CD8-positive, alpha-beta memory T cell (primary cell): ENCODE data around the gene DCC. TPM values are rescaled to one million over a fixed set of nuclear protein-coding genes. Genes with fewer than 3 reads are reported as not detected.

Source experiments
- CTCF ChIA-PET: fragments of 350-600 bp; sonication (Branson Sonifier 250); formaldehyde crosslinking; loops from one replicate; lab custom pipeline; 2021; ENCODE audit warnings: antibody characterized with exemption; lab: Charles Lee
- POLR2A ChIA-PET: fragments of 350-600 bp; sonication (Branson Sonifier 250); formaldehyde crosslinking; loops from one replicate; lab custom pipeline; 2021; ENCODE audit warnings: antibody characterized with exemption; lab: Charles Lee
- DNase-seq, 5 donors: peaks; one replicate each; pipeline versions ENCODE4 v3.0.0 to v3.0.0-alpha.2; 2020 to 2022; ENCODE audit warnings: mixed read lengths in 1 of 5
- H3K27ac ChIP-seq: one replicate; pipeline ENCODE4 v1.7.0; 2013; ENCODE audit warnings: low read depth, mild to moderate bottlenecking, low read length, moderate library complexity
- H3K27me3 ChIP-seq: 2 replicates; pipeline ENCODE4 v1.7.0; 2013; ENCODE audit warnings: low read length, mild to moderate bottlenecking; ENCODE audit not compliant: insufficient read depth, poor library complexity, severe bottlenecking
- H3K36me3 ChIP-seq: 2 replicates; pipeline ENCODE4 v1.7.0; 2013; ENCODE audit warnings: mild to moderate bottlenecking, low read length, moderate library complexity; ENCODE audit not compliant: insufficient read depth
- H3K4me1 ChIP-seq: 2 replicates; pipeline ENCODE4 v1.7.0; 2013; ENCODE audit warnings: mild to moderate bottlenecking, low read length, moderate library complexity; ENCODE audit not compliant: insufficient read depth
- H3K4me3 ChIP-seq: 2 replicates; pipeline ENCODE4 v1.7.0; 2013; ENCODE audit warnings: mild to moderate bottlenecking, low read length
- H3K9me3 ChIP-seq: 2 replicates; pipeline ENCODE4 v1.7.0; 2013; ENCODE audit warnings: mild to moderate bottlenecking, low read length
- H3K27ac Mint-ChIP-seq, 8 donors: one replicate each; pipeline ENCODE4 v1.8.0; 2020 to 2021; ENCODE audit warnings: mixed read lengths in 8 of 8, mild to moderate bottlenecking in 6 of 8, inconsistent platforms in 3 of 8, moderate library complexity in 3 of 8
- H3K27me3 Mint-ChIP-seq, 2 donors: one replicate each; pipeline ENCODE4 v1.8.0; 2020 to 2021; ENCODE audit warnings: mixed read lengths in 2 of 2, mild to moderate bottlenecking in 1 of 2, moderate library complexity in 1 of 2
- H3K36me3 Mint-ChIP-seq, 3 donors: one replicate each; pipeline ENCODE4 v1.8.0; 2020 to 2021; ENCODE audit warnings: mixed read lengths in 3 of 3, inconsistent platforms in 1 of 3, mild to moderate bottlenecking in 1 of 3
- H3K4me1 Mint-ChIP-seq, 3 donors: one replicate each; pipeline ENCODE4 v1.8.0; 2020 to 2021; ENCODE audit warnings: mixed read lengths in 3 of 3, inconsistent platforms in 1 of 3, mild to moderate bottlenecking in 1 of 3
- H3K4me3 Mint-ChIP-seq, 7 donors: one replicate each; pipeline ENCODE4 v1.8.0; 2020 to 2021; ENCODE audit warnings: mixed read lengths in 7 of 7, mild to moderate bottlenecking in 6 of 7, moderate library complexity in 4 of 7, inconsistent platforms in 2 of 7
- H3K9me3 Mint-ChIP-seq, 5 donors: one replicate each; pipeline ENCODE4 v1.8.0; 2020 to 2022; ENCODE audit warnings: mixed read lengths in 5 of 5, mild to moderate bottlenecking in 3 of 5, moderate library complexity in 2 of 5, inconsistent platforms in 1 of 5
- polyA plus RNA-seq: library from polyadenylated mRNA; unstranded; fragments of 300-500 nt; fragmentation: Illumina TruSeq; gene quantifications from one replicate; pipeline ENCODE4 v1.2.3, GENCODE V29; 2021
- total RNA-seq, 2 experiments: library from RNA; stranded (reverse); gene quantifications; one replicate each; pipeline ENCODE4 v1.2.3, GENCODE V29; 2021

DCC gene
- total and polyA plus RNA-seq, 3 experiments from 2014 or later, result not detected

DNA sequence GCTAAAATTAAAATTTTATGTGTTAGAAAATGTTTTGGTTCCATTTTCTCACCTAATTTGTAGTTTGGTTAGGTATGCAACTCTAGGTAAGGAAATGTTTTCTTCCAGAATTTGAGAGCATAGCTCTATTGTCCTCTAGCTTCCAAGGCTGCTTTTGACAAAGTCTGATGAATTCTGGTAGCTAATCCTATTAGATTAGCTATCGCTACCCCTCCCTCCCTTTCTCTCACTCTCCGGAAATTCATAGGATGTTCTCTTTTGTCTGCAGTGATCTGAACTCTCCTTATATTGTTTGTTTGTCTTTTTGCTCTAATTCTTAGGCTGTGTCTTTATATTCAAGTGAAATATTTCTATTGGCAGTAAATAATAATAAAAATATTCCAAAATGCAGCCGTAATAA lies 382.9 kb downstream of the DCC start:
- CTCF ChIA-PET, result no interaction called here
- Histone ChIP-seq H3K4me1 (no peaks in the 10 kb centered on the region), H3K9me3 (no peaks in the 10 kb centered on the region)

GRCh38 chr18:52723550-52723970 lies 383.6 kb downstream of the DCC start:
- H3K4me3 ChIP-seq, result no peak overlapping the region
- no peak overlapping the region for H3K27ac ChIP-seq
- DNase-seq, result no peak
- no peaks in the 10 kb centered on the region for H3K36me3 ChIP-seq
- Mint-ChIP-seq H3K9me3 (peaks cover 2 to 10% (median 8%) of the 10 kb centered on the region in 5 donors), H3K36me3 (peaks cover 0 to 2% (median 0%) of the 10 kb centered on the region in 3 donors), H3K4me3 (no peak overlapping the region), H3K27me3 (peaks cover 0 to 1% of the 10 kb centered on the region in 2 donors), H3K4me1 (no peaks in the 10 kb centered on the region), H3K27ac (no peak overlapping the region)
- CTCF ChIA-PET, result no interaction called here
- no peaks in the 10 kb centered on the region for H3K4me1 ChIP-seq
- no peaks in the 10 kb centered on the region for H3K9me3 ChIP-seq
- H3K27me3 ChIP-seq, result no peaks in the 10 kb centered on the region
- POLR2A ChIA-PET, result no interaction called here

More for the DNA sequence above, 382.9 kb downstream of the DCC start:
- DNase-seq, result no peak
- Histone ChIP-seq H3K36me3 (no peaks in the 10 kb centered on the region), H3K27me3 (no peaks in the 10 kb centered on the region), H3K27ac (no peak overlapping the region), H3K4me3 (no peak overlapping the region)
- Mint-ChIP-seq H3K27me3 (peaks cover 0 to 1% of the 10 kb centered on the region in 2 donors), H3K36me3 (peaks cover 0 to 2% (median 0%) of the 10 kb centered on the region in 3 donors), H3K4me1 (no peaks in the 10 kb centered on the region), H3K27ac (no peak overlapping the region), H3K9me3 (peaks cover 2 to 9% (median 5%) of the 10 kb centered on the region in 5 donors), H3K4me3 (no peak overlapping the region)
- POLR2A ChIA-PET, result no interaction called here

DNA sequence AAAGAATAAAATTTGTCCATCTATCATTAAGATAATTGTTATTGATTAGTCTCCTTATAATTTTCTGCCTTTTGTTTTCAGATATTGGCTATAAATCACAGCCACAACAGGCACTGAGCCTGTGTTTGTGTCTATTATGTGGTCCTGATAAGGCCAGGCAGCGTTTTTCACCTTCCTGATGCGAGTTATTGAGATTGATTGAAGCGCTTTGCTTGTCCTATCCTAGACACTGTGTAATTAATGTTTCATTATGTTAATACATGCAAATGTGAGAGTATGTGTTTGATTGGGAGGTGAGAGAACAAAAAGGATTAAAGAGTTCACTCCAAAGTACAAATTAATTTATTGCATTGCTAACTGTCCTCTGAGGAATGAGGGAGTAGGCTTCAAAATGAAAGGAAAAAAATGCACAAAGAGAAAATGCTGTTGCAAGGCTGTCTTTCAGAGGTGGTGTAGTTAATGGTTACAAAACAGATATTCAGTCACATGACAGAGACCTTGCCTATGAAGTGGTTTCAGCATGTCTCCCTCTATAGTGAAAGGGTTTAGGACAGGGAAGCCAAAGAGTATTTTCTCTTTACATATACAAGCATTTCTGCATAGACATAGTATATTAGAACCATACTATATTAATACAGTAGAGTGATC lies 391.1 kb downstream of the DCC start:
- Histone ChIP-seq H3K9me3 (no peaks in the 10 kb centered on the region), H3K4me1 (no peaks in the 10 kb centered on the region), H3K27ac (no peak overlapping the region), H3K4me3 (no peak overlapping the region), H3K27me3 (no peaks in the 10 kb centered on the region), H3K36me3 (no peaks in the 10 kb centered on the region)
- Mint-ChIP-seq H3K4me1 (no peaks in the 10 kb centered on the region), H3K4me3 (no peak overlapping the region), H3K27ac (no peak overlapping the region), H3K36me3 (no peaks in the 10 kb centered on the region), H3K9me3 (peaks cover 0 to 14% (median 2%) of the 10 kb centered on the region in 5 donors), H3K27me3 (peaks cover 0 to 1% of the 10 kb centered on the region in 2 donors)
- DNase-seq, result no peak
- POLR2A ChIA-PET, result no interaction called here
- CTCF ChIA-PET, result no interaction called here

- Histone ChIP-seq H3K27ac (no peak overlapping the region), H3K4me1 (no peaks in the 10 kb centered on the region), H3K4me3 (no peak overlapping the region), H3K9me3 (no peaks in the 10 kb centered on the region), H3K36me3 (no peaks in the 10 kb centered on the region), H3K27me3 (no peaks in the 10 kb centered on the region)
- Mint-ChIP-seq H3K27me3 (no peaks in the 10 kb centered on the region), H3K9me3 (peaks cover 3 to 12% (median 5%) of the 10 kb centered on the region in 5 donors), H3K4me1 (no peaks in the 10 kb centered on the region), H3K36me3 (no peaks in the 10 kb centered on the region), H3K4me3 (no peak overlapping the region), H3K27ac (no peak overlapping the region)
- DNase-seq, result no peak
- ChIA-PET POLR2A (no interaction called here), CTCF (no interaction called here)
These were observed 398.9 kb downstream of the DCC start for GRCh38 chr18:52738946-52739345.

- Mint-ChIP-seq H3K4me3 (no peak overlapping the region), H3K36me3 (no peaks in the 10 kb centered on the region), H3K4me1 (no peaks in the 10 kb centered on the region), H3K27ac (peak overlapping the region in 1 of 8 donors; percentile 37), H3K9me3 (peaks cover 0 to 18% (median 0%) of the 10 kb centered on the region in 5 donors), H3K27me3 (no peaks in the 10 kb centered on the region)
- Histone ChIP-seq H3K4me1 (no peaks in the 10 kb centered on the region), H3K4me3 (no peak overlapping the region), H3K27me3 (no peaks in the 10 kb centered on the region), H3K9me3 (no peaks in the 10 kb centered on the region), H3K27ac (no peak overlapping the region), H3K36me3 (no peaks in the 10 kb centered on the region)
- ChIA-PET CTCF (no interaction called here), POLR2A (no interaction called here)
- DNase-seq, result no peak
These were observed 407.0 kb downstream of the DCC start for GRCh38 chr18:52746986-52747385.

DNA sequence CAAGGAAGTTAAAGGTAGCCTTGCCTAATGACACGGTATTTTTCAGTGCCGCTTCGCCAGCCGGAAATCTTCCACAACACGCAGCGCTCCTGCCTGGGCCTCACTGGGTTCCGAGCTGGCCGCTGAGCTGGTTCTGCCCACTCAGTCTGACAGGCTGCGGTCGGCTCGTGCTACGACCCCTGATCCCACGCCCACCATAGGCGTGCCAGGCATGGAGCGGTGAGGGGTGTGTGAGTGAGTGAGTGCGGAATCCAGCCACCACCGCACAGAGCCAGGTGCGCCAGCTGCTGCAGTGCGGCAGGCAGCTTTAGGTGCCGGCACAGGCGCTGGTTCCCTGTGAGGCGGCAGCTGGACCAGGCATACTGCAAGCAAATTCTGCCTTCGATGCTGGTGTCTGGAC lies 407.9 kb downstream of the DCC start:
- DNase-seq, result no peak
- Mint-ChIP-seq H3K9me3 (peaks cover 0 to 14% (median 3%) of the 10 kb centered on the region in 5 donors), H3K36me3 (no peaks in the 10 kb centered on the region), H3K4me3 (no peak overlapping the region), H3K4me1 (no peaks in the 10 kb centered on the region), H3K27me3 (no peaks in the 10 kb centered on the region), H3K27ac (no peak overlapping the region)
- CTCF ChIA-PET, result no interaction called here
- Histone ChIP-seq H3K4me3 (no peak overlapping the region), H3K27ac (no peak overlapping the region), H3K9me3 (no peaks in the 10 kb centered on the region), H3K27me3 (no peaks in the 10 kb centered on the region), H3K4me1 (no peaks in the 10 kb centered on the region), H3K36me3 (no peaks in the 10 kb centered on the region)
- POLR2A ChIA-PET, result no interaction called here

DNA sequence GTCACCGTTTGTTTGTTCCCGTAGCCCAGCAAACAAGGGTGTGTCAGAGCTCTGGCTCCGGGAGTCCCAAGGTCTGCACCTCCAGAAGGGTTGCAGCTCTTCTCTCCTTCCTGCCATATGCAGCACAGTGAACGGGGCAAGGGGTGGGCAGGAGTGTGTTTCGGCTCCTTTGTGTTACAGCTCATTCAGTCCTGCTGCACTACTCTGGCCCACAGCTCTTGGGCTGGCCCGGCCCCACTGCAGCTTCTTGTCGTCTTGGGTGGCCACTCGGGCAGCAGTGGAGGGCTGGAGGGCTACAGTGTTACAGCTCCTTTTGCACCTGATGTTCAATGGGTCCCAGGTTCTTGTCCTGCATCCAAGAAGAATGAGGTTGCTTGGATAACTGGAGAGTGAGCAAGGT lies 408.3 kb downstream of the DCC start:
- Mint-ChIP-seq H3K27me3 (no peaks in the 10 kb centered on the region), H3K9me3 (peaks cover 0 to 14% (median 3%) of the 10 kb centered on the region in 5 donors), H3K4me1 (no peaks in the 10 kb centered on the region), H3K36me3 (no peaks in the 10 kb centered on the region), H3K27ac (no peak overlapping the region), H3K4me3 (no peak overlapping the region)
- Histone ChIP-seq H3K4me1 (no peaks in the 10 kb centered on the region), H3K36me3 (no peaks in the 10 kb centered on the region), H3K27me3 (no peaks in the 10 kb centered on the region), H3K27ac (no peak overlapping the region), H3K9me3 (no peaks in the 10 kb centered on the region), H3K4me3 (no peak overlapping the region)
- DNase-seq, result no peak
- ChIA-PET POLR2A (no interaction called here), CTCF (no interaction called here)

GRCh38 chr18:52749542-52749941 lies 409.5 kb downstream of the DCC start:
- Histone ChIP-seq H3K27ac (no peak overlapping the region), H3K9me3 (no peaks in the 10 kb centered on the region), H3K4me3 (no peak overlapping the region), H3K27me3 (no peaks in the 10 kb centered on the region), H3K36me3 (no peaks in the 10 kb centered on the region), H3K4me1 (no peaks in the 10 kb centered on the region)
- Mint-ChIP-seq H3K27me3 (no peaks in the 10 kb centered on the region), H3K9me3 (peaks cover 0 to 10% (median 2%) of the 10 kb centered on the region in 5 donors), H3K4me3 (no peak overlapping the region), H3K27ac (no peak overlapping the region), H3K4me1 (no peaks in the 10 kb centered on the region), H3K36me3 (no peaks in the 10 kb centered on the region)
- DNase-seq, result no peak
- ChIA-PET POLR2A (no interaction called here), CTCF (no interaction called here)
